SK-N-SH treated with all-trans-retinoic acid at 6 μM for 48 hours (cell line): ENCODE results near the gene COL23A1.

Experiments used
- ARNTL ChIP-seq: fragments of 450-650 bp; formaldehyde crosslinking; IDR thresholded peaks from 2 replicates; pipeline ENCODE4 v1.5.0; 2020; ENCODE audit warnings: low read depth, mild to moderate bottlenecking, moderate library complexity, borderline replicate concordance
- ESRRG ChIP-seq: fragments of 250-450 bp; sonication (Bioruptor Pico); IDR thresholded peaks from 2 replicates; pipeline ENCODE4 v1.6.1; 2021; ENCODE audit warnings: mild to moderate bottlenecking
- POU6F1 ChIP-seq: fragments of 250-450 bp; sonication (Bioruptor Pico); IDR thresholded peaks from 2 replicates; pipeline ENCODE4 v1.8.0; 2021; ENCODE audit warnings: low read depth, mild to moderate bottlenecking, moderate library complexity, borderline replicate concordance
- RARB ChIP-seq: fragments of 250-450 bp; sonication (Bioruptor Pico); IDR thresholded peaks from 2 replicates; pipeline ENCODE4 v1.8.0; 2021; ENCODE audit warnings: mild to moderate bottlenecking, moderate library complexity
- TSHZ2 ChIP-seq: fragments of 250-450 bp; sonication (Bioruptor Pico); IDR thresholded peaks from 2 replicates; pipeline ENCODE4 v1.5.0; 2020; ENCODE audit warnings: mild to moderate bottlenecking, moderate library complexity
- ZC3H10 ChIP-seq: fragments of 250-450 bp; sonication (Bioruptor Pico); IDR thresholded peaks from 2 replicates; pipeline ENCODE4 v1.5.1; 2021; ENCODE audit warnings: mild to moderate bottlenecking, moderate library complexity
- ZFP3 ChIP-seq: fragments of 250-450 bp; sonication (Bioruptor Pico); IDR thresholded peaks from 2 replicates; pipeline ENCODE4 v1.5.0; 2020; ENCODE audit warnings: mild to moderate bottlenecking, moderate library complexity
- ZFP30 ChIP-seq: fragments of 450-650 bp; formaldehyde crosslinking; IDR thresholded peaks from 2 replicates; pipeline ENCODE4 v1.5.0; 2022; ENCODE audit warnings: mild to moderate bottlenecking, moderate library complexity
- TF ChIP-seq, protein P1 (sequence below): fragments of 250-450 bp; sonication (Bioruptor Pico); IDR thresholded peaks from 2 replicates; pipeline ENCODE4 v1.5.1; 2020; ENCODE audit warnings: low read depth, mild to moderate bottlenecking, moderate library complexity

DNA sequence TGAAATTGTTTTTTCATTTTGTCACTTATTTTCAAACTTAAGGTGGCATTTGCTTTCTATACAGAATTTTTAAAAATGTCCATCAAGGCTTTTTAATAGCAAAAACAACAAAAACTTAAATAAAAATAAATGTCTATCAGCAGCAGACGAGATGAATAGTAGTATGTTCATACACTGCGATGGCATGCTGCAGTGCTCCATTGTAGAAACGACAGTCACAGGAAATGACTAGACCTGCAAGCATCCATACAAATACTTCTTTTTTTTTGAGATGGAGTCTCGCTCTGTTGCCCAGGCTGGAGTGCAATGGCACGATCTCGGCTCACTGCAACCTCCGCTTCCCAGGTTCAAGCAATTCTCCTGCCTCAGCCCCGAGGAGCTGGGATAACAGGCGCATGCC, 41.4 kb downstream of the COL23A1 start:
- TF ChIP-seq ZFP30 (CRISPR knock-in tag) (no peak), RARB (CRISPR knock-in tag) (no peak), POU6F1 (CRISPR knock-in tag) (no peak), ARNTL (CRISPR knock-in tag) (no peak), ZFP3 (CRISPR knock-in tag) (no peak), TSHZ2 (CRISPR knock-in tag) (no peak), ESRRG (CRISPR knock-in tag) (no peak), ZC3H10 (CRISPR knock-in tag) (no peak)
- TF ChIP-seq, protein P1, sequence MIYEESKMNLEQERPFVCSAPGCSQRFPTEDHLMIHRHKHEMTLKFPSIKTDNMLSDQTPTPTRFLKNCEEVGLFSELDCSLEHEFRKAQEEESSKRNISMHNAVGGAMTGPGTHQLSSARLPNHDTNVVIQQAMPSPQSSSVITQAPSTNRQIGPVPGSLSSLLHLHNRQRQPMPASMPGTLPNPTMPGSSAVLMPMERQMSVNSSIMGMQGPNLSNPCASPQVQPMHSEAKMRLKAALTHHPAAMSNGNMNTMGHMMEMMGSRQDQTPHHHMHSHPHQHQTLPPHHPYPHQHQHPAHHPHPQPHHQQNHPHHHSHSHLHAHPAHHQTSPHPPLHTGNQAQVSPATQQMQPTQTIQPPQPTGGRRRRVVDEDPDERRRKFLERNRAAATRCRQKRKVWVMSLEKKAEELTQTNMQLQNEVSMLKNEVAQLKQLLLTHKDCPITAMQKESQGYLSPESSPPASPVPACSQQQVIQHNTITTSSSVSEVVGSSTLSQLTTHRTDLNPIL (CRISPR knock-in tag) = no peak
